PC-9 (cell line): ENCODE data around the gene ITGAE. TPM values are rescaled to one million over a fixed set of nuclear protein-coding genes. Genes with fewer than 3 reads are reported as not detected.

ENCODE experiments used
- BruUV-seq: library from RNA; stranded (reverse); fragments of 400-500 nt; replicated peaks from 2 replicates; lab custom pipeline; 2021; lab: Mats Ljungman, UMichigan
- CTCF ChIA-PET: fragments of 300-600 bp; sonication (Branson Sonifier 250); formaldehyde crosslinking; loops from one replicate; lab custom pipeline; 2022; ENCODE audit warnings: antibody characterized with exemption; lab: Charles Lee
- POLR2A ChIA-PET: fragments of 300-600 bp; sonication (Branson Sonifier 250); formaldehyde crosslinking; loops from one replicate; lab custom pipeline; 2022; ENCODE audit warnings: antibody characterized with exemption; ENCODE audit not compliant: unreplicated experiment; lab: Charles Lee
- DNase-seq, 2 experiments: peaks; one replicate each; pipeline versions ENCODE4 v3.0.0 to v3.0.0-alpha.2; 2015 to 2022; ENCODE audit warnings: mixed read lengths in 1 of 2
- H2AFZ ChIP-seq: fragments of 200-600 bp; sonication (generic); 2 replicates; pipeline ENCODE4 v1.8.1; 2017; ENCODE audit warnings: antibody characterized with exemption
- H3F3A ChIP-seq: fragments of 200-600 bp; sonication (generic); 2 replicates; pipeline ENCODE4 v1.8.1; 2017; ENCODE audit warnings: antibody characterized with exemption, mild to moderate bottlenecking, low read depth; ENCODE audit not compliant: insufficient read depth
- H3K27ac ChIP-seq: fragments of 200-600 bp; sonication (generic); 2 replicates; pipeline ENCODE4 v1.6.1; 2016; ENCODE audit warnings: mixed run types
- H3K27me3 ChIP-seq: fragments of 200-600 bp; sonication (generic); 2 replicates; pipeline ENCODE4 v1.6.1; 2016; ENCODE audit warnings: low read depth, mixed run types; ENCODE audit not compliant: insufficient read depth
- H3K36me3 ChIP-seq: fragments of 200-600 bp; sonication (generic); 2 replicates; pipeline ENCODE4 v1.6.1; 2016; ENCODE audit warnings: low read depth, mixed run types
- H3K4me1 ChIP-seq: fragments of 200-600 bp; sonication (generic); replicated peaks from 2 replicates; pipeline ENCODE4 v1.6.1; 2016; ENCODE audit warnings: mixed run types; ENCODE audit not compliant: insufficient read depth
- H3K4me2 ChIP-seq: fragments of 200-600 bp; sonication (generic); 2 replicates; pipeline ENCODE4 v1.6.1; 2017; ENCODE audit warnings: mixed run types
- H3K4me3 ChIP-seq: fragments of 200-600 bp; sonication (generic); 2 replicates; pipeline ENCODE4 v1.6.1; 2016; ENCODE audit warnings: mixed run types
- H3K79me2 ChIP-seq: fragments of 200-600 bp; sonication (generic); 2 replicates; pipeline ENCODE4 v1.6.1; 2017; ENCODE audit warnings: low read depth, mixed run types
- H3K9me2 ChIP-seq: fragments of 200-600 bp; sonication (generic); 2 replicates; pipeline ENCODE4 v1.8.1; 2017; ENCODE audit warnings: mild to moderate bottlenecking; ENCODE audit not compliant: insufficient read depth
- H3K9me3 ChIP-seq: fragments of 200-600 bp; sonication (generic); 2 replicates; pipeline ENCODE4 v1.8.1; 2016; ENCODE audit warnings: low read depth; ENCODE audit not compliant: insufficient read depth
- H4K20me1 ChIP-seq: fragments of 200-600 bp; sonication (generic); 2 replicates; pipeline ENCODE4 v1.8.1; 2017; ENCODE audit not compliant: insufficient read depth
- CTCF ChIP-seq: fragments of 200-600 bp; sonication (generic); conservative IDR thresholded peaks from 2 replicates; pipeline ENCODE4 v1.6.1; 2017; ENCODE audit warnings: mixed run types, antibody characterized with exemption, mild to moderate bottlenecking, moderate library complexity
- EZH2 ChIP-seq: fragments of 200-600 bp; sonication (generic); IDR thresholded peaks from 2 replicates; pipeline ENCODE4 v1.8.0; 2017; ENCODE audit warnings: antibody characterized with exemption, low read depth
- intact Hi-C: fragments of 100-400 bp; cut with micrococcal nuclease; formaldehyde crosslinking; loops from one replicate; pipeline ENCODE4 v1.10.0; 2022; ENCODE audit not compliant: unreplicated experiment
- total RNA-seq: library from RNA; stranded (reverse); gene quantifications from 2 replicates; pipeline ENCODE4 v1.2.3, GENCODE V29; 2021

ITGAE gene
- total RNA-seq, 1 experiment from 2014 or later, result 52.8 TPM

- Histone ChIP-seq H2AFZ (no peak overlapping the region), H4K20me1 (no peaks in the 10 kb centered on the region), H3K79me2 (peaks cover 25% of the 10 kb centered on the region), H3K36me3 (no peaks in the 10 kb centered on the region), H3F3A (0 out of 2 replicates have a peak, but pooled peaks cover 3% of the 10 kb centered on the region), H3K27ac (no peak overlapping the region), H3K4me3 (no peak overlapping the region), H3K4me1 (peaks cover 12% of the 10 kb centered on the region), H3K4me2 (no peak overlapping the region), H3K27me3 (no peaks in the 10 kb centered on the region), H3K9me2 (no peaks in the 10 kb centered on the region), H3K9me3 (no peaks in the 10 kb centered on the region)
- intact Hi-C loops, result no loop called here
- POLR2A ChIA-PET, result no interaction called here
- DNase-seq, result no peak
- TF ChIP-seq CTCF (no peak), EZH2 (no peak)
- no TSS peak for BruUV-seq
- CTCF ChIA-PET, result interaction anchor here (0.5 kb wide), 1 partner anchor 540 kb away, joined by 3 read pairs; no protein-coding TSS in a partner anchor
Observed at GRCh38 chr17:3698139-3698538, 102.8 kb downstream of the ITGAE start.

- Histone ChIP-seq H3F3A (0 out of 2 replicates have a peak, but pooled peaks cover 7% of the 10 kb centered on the region), H3K9me2 (no peaks in the 10 kb centered on the region), H3K4me2 (no peak overlapping the region), H4K20me1 (no peaks in the 10 kb centered on the region), H3K4me3 (no peak overlapping the region), H3K4me1 (peaks cover 12% of the 10 kb centered on the region), H3K27me3 (no peaks in the 10 kb centered on the region), H3K79me2 (peaks cover 35% of the 10 kb centered on the region), H3K27ac (no peak overlapping the region), H2AFZ (no peak overlapping the region), H3K9me3 (no peaks in the 10 kb centered on the region), H3K36me3 (no peaks in the 10 kb centered on the region)
- intact Hi-C loops, result no loop called here
- no TSS peak for BruUV-seq
- TF ChIP-seq EZH2 (no peak), CTCF (no peak)
- ChIA-PET CTCF (no interaction called here), POLR2A (interaction anchor here (0.5 kb wide), 1 partner anchor 22 kb away, joined by 3 read pairs; no protein-coding TSS in a partner anchor)
- DNase-seq, result no peak
Observed at GRCh38 chr17:3697103-3697476, 103.9 kb downstream of the ITGAE start.

- POLR2A ChIA-PET, result interaction anchor here (0.6 to 0.7 kb wide), 3 partner anchors 15 to 270 kb away, joined by 3 read pairs; no protein-coding TSS in a partner anchor
- peaks cover 35% of the 10 kb centered on the region for H3K79me2 ChIP-seq
- TF ChIP-seq CTCF (no peak), EZH2 (no peak)
- no peaks in the 10 kb centered on the region for H3K9me2 ChIP-seq
- no TSS peak for BruUV-seq
- no peaks in the 10 kb centered on the region for H3K36me3 ChIP-seq
- peak in 1 of 2 experiments; percentile 36 for DNase-seq
- no peaks in the 10 kb centered on the region for H3K27me3 ChIP-seq
- CTCF ChIA-PET, result interaction anchor here (0.6 kb wide), 2 partner anchors 59 to 556 kb away, joined by 5 to 6 read pairs; no protein-coding TSS in a partner anchor
- peaks cover 12% of the 10 kb centered on the region for H3K4me1 ChIP-seq
- peak within 1 kb of the TSS; percentile 71 for H3K4me3 ChIP-seq
- H3K9me3 ChIP-seq, result no peaks in the 10 kb centered on the region
- H4K20me1 ChIP-seq, result no peaks in the 10 kb centered on the region
- intact Hi-C loops, result no loop called here
- peak within 1 kb of the TSS; percentile 83 for H3K4me2 ChIP-seq
- peak within 1 kb of the TSS; percentile 98 for H2AFZ ChIP-seq
- H3F3A ChIP-seq, result peaks cover 10% of the 10 kb centered on the region; the same call in 1 of the 2 replicates
- H3K27ac ChIP-seq, result no peak within 1 kb of the TSS
Observed at GRCh38 chr17:3695723-3696411, 105.1 kb downstream of the ITGAE start, which contains the start of gene P2RX5. Gene P2RX5, minus strand, starts transcription at chr17:3696155. Its CDS starts 150 bp downstream, at chr17:3696005.
